Hepatocyte (in vitro differentiated cells): ENCODE data around the gene SLC25A19.

Experiments used
- CTCF ChIP-seq: fragments of 200-600 bp; sonication (generic); IDR thresholded peaks from 2 replicates; pipeline ENCODE4 v1.5.1; 2016; ENCODE audit warnings: antibody characterized with exemption, mild to moderate bottlenecking; ENCODE audit not compliant: poor library complexity
- EZH2 ChIP-seq: fragments of 200-600 bp; sonication (generic); IDR thresholded peaks from 2 replicates; pipeline ENCODE4 v1.6.1; 2016; ENCODE audit warnings: antibody characterized with exemption, mild to moderate bottlenecking, borderline replicate concordance

GRCh38 chr17:75301049-75301448 is 11.8 kb upstream of the SLC25A19 start:
- TF ChIP-seq CTCF (no peak), EZH2 (no peak)
